Measurements from ENCODE around the gene TBX3. TPM values are rescaled to one million over a fixed set of nuclear protein-coding genes. Genes with fewer than 3 reads are reported as not detected.

Gene TBX3
- total RNA-seq, 2 donors from 2014 or later = 4.2 to 7.6 TPM

DNA sequence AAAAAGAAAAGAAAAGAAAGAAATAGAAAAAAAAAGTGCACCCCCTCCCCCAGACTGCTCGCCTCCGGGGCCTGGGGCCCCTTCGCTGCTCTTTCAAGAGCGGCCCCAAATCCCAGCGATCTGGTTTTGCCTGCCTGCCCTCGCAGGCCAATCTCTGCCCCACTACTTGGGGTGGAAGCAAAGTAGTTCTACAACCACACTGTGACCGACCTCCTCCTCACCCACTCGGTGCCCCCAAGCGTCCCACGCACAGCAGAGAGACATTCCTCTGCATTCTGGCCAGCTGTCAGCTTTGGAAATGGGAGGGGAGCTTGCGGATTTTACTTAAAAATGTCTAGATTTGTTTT is 2.4 kb upstream of the TBX3 start:
- peaks cover 0 to 48% of the 10 kb centered on the region in 2 donors for H3K27me3 ChIP-seq
- no peak overlapping the region for H3K4me3 ChIP-seq
- H3K4me1 ChIP-seq = peaks cover 36% of the 10 kb centered on the region
- no peak for TF ChIP-seq POLR2A (IDR thresholded peaks at IDR 0.05)
- TF ChIP-seq, protein P1, sequence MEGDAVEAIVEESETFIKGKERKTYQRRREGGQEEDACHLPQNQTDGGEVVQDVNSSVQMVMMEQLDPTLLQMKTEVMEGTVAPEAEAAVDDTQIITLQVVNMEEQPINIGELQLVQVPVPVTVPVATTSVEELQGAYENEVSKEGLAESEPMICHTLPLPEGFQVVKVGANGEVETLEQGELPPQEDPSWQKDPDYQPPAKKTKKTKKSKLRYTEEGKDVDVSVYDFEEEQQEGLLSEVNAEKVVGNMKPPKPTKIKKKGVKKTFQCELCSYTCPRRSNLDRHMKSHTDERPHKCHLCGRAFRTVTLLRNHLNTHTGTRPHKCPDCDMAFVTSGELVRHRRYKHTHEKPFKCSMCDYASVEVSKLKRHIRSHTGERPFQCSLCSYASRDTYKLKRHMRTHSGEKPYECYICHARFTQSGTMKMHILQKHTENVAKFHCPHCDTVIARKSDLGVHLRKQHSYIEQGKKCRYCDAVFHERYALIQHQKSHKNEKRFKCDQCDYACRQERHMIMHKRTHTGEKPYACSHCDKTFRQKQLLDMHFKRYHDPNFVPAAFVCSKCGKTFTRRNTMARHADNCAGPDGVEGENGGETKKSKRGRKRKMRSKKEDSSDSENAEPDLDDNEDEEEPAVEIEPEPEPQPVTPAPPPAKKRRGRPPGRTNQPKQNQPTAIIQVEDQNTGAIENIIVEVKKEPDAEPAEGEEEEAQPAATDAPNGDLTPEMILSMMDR (IDR thresholded peaks at IDR 0.05) = no peak
- DNase-seq (no peak), ATAC-seq (no peak)
- no peaks in the 10 kb centered on the region for H3K9me3 ChIP-seq
- WGBS, 2 donors = 2 to 18% methylated on average over 11 of the region's 11 CpGs
- intact Hi-C loops (cut with DNase I) = no loop called here
- no peaks in the 10 kb centered on the region for H3K36me3 ChIP-seq (replicated peaks in 1 of 2; ENCODE audit: insufficient read depth in 1 of 2, low read depth in 2 of 2)
- no peak overlapping the region for H3K27ac ChIP-seq

DNA sequence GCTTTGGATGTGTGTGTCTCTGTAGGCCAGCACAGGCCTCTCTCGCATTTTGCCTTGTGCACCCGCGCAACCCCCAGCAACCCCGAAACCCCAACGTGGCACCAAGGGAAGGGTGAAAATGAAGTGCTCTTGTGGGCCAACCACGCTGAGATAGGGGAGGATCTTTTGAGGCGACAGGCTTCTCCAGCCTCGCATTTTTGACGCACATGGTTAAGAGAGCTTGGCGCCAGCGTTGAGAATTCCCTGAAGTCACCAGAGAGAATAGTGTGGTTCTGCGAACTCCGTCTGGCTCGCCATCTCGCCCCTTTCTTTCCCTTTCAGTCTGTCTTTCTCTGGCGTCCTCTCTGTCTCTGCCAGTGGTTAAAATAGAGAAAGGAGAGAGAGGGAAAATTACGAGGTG is 1.9 kb upstream of the TBX3 start:
- Histone ChIP-seq H3K9me3 (no peaks in the 10 kb centered on the region), H3K4me3 (no peak overlapping the region), H3K4me1 (peaks cover 36% of the 10 kb centered on the region), H3K36me3 (replicated peaks in 1 of 2; ENCODE audit: insufficient read depth in 1 of 2, low read depth in 2 of 2) (no peaks in the 10 kb centered on the region), H3K27ac (no peak overlapping the region), H3K27me3 (peaks cover 0 to 48% of the 10 kb centered on the region in 2 donors)
- TF ChIP-seq, protein P1 (IDR thresholded peaks at IDR 0.05) = no peak
- no peak for TF ChIP-seq POLR2A (IDR thresholded peaks at IDR 0.05)
- WGBS, 2 donors = 11 to 33% methylated on average over 17 of the region's 17 CpGs
- DNase-seq (no peak), ATAC-seq (no peak)
- intact Hi-C loops (cut with DNase I) = no loop called here

DNA sequence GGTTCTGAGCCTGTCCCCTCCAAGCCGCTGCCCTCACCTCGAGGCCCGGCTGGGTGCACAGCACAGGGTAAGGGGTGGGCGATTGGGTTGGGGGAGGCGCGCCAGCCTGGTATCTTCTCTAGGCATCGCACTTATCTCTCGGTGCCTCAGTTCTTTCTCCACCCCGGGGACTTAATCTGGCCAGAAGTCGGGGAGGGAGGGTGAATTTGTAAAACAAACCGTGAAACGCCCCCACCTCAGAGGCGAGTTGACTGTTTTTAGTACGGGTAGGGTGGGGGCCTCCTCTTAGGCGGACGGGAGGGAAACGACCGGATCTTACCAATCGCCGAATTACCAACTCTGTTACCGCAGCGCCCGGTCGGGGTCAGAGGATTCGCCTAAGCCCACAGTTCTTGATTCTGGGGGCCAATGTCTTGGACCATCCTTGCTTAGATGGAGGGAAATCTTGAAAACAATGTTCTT is 1.4 kb upstream of the TBX3 start:
- H3K27me3 ChIP-seq = peaks cover 0 to 48% of the 10 kb centered on the region in 2 donors
- H3K4me1 ChIP-seq = peaks cover 36% of the 10 kb centered on the region
- no peak for ATAC-seq
- TF ChIP-seq POLR2A (IDR thresholded peaks at IDR 0.05) = no peak
- TF ChIP-seq, protein P1 (IDR thresholded peaks at IDR 0.05) = no peak
- no peak for DNase-seq
- H3K4me3 ChIP-seq = no peak overlapping the region
- intact Hi-C loops (cut with DNase I) = no loop called here
- no peaks in the 10 kb centered on the region for H3K36me3 ChIP-seq (replicated peaks in 1 of 2; ENCODE audit: insufficient read depth in 1 of 2, low read depth in 2 of 2)
- no peak overlapping the region for H3K27ac ChIP-seq
- H3K9me3 ChIP-seq = no peaks in the 10 kb centered on the region
- 19 to 28% methylated on average over 23 to 25 of the region's 25 CpGs for WGBS, 2 donors

DNA sequence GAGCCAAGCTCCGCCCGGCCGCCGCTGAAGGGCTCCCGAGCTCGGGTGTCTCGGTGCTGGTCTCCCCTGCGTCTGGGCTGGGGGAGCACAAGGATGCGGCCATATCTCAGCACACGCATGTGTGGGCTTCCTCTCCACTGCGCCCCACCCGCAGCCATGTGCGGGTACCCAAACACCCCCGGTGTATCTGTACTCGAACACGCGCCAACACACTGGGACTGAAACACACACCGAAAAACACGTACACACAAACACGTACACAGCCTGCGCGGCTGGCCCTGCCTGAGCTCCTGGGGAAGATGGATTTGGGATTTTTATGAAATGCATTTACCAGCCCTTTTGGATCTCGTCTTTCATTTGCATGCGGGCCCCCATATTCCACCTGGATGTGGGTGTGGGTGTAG is 897 bp upstream of the TBX3 start:
- no peak overlapping the region for H3K4me3 ChIP-seq
- intact Hi-C loops (cut with DNase I) = no loop called here
- no peaks in the 10 kb centered on the region for H3K9me3 ChIP-seq
- ATAC-seq = no peak
- H3K4me1 ChIP-seq = peaks cover 36% of the 10 kb centered on the region
- peak overlapping the region in 2 of 4 donors; percentile 10 to 55 for H3K27ac ChIP-seq
- TF ChIP-seq POLR2A (IDR thresholded peaks at IDR 0.05) = no peak
- TF ChIP-seq, protein P1 (IDR thresholded peaks at IDR 0.05) = no peak
- no peaks in the 10 kb centered on the region for H3K36me3 ChIP-seq (replicated peaks in 1 of 2; ENCODE audit: insufficient read depth in 1 of 2, low read depth in 2 of 2)
- DNase-seq = no peak
- WGBS, 2 donors = 1 to 6% methylated on average over 11 to 22 of the region's 24 CpGs
- H3K27me3 ChIP-seq = peaks cover 0 to 48% of the 10 kb centered on the region in 2 donors

DNA sequence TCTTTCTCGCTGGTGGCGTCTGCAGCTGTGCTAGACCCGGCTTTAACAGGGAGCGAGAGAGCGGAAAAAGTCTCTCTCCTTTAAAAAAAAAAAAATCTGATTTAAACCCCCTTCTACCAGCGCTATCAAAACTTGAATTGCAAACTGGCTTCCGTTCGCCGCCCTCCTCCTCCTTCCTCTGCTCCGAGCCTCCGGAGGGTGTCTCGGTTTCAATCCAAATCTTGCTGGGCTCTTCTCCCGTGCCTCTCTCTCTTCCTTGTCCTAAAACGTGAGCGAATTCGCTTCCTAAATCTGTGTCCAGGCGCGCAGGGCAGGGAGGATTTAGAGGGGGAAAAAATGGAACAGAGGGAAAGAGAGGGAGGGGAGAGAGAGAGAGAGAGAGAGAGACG is 272 bp downstream of the TBX3 start:
- Histone ChIP-seq H3K4me3 (peak overlapping the region in 1 of 2 donors; percentile 13), H3K36me3 (replicated peaks in 1 of 2; ENCODE audit: insufficient read depth in 1 of 2, low read depth in 2 of 2) (no peaks in the 10 kb centered on the region), H3K9me3 (no peaks in the 10 kb centered on the region), H3K27ac (peak overlapping the region; percentile 27 to 55 (median 35)), H3K27me3 (peaks cover 0 to 48% of the 10 kb centered on the region in 2 donors), H3K4me1 (peaks cover 36% of the 10 kb centered on the region)
- ATAC-seq (peak; percentile 7), DNase-seq (no peak)
- 0 to 3% methylated on average over 18 to 19 of the region's 19 CpGs for WGBS, 2 donors
- intact Hi-C loops (cut with DNase I) = no loop called here
- TF ChIP-seq POLR2A (IDR thresholded peaks at IDR 0.05) = no peak
- TF ChIP-seq, protein P1 (IDR thresholded peaks at IDR 0.05) = no peak
